GM19467 (cell line): ENCODE measurements around the gene NUDT3.
"Not testable (repeated sequence)": the region's sequence is repeated elsewhere in the genome, so short reads cannot be mapped to it uniquely, and the experiment has no call there.

Experiments
- ATAC-seq: cut with Tn5 transposase; IDR thresholded peaks from one replicate; pipeline ENCODE4 v1.9.1; 2021; ENCODE audit warnings: mild to moderate bottlenecking, moderate library complexity; ENCODE audit not compliant: unreplicated experiment

Gene NUDT3

DNA sequence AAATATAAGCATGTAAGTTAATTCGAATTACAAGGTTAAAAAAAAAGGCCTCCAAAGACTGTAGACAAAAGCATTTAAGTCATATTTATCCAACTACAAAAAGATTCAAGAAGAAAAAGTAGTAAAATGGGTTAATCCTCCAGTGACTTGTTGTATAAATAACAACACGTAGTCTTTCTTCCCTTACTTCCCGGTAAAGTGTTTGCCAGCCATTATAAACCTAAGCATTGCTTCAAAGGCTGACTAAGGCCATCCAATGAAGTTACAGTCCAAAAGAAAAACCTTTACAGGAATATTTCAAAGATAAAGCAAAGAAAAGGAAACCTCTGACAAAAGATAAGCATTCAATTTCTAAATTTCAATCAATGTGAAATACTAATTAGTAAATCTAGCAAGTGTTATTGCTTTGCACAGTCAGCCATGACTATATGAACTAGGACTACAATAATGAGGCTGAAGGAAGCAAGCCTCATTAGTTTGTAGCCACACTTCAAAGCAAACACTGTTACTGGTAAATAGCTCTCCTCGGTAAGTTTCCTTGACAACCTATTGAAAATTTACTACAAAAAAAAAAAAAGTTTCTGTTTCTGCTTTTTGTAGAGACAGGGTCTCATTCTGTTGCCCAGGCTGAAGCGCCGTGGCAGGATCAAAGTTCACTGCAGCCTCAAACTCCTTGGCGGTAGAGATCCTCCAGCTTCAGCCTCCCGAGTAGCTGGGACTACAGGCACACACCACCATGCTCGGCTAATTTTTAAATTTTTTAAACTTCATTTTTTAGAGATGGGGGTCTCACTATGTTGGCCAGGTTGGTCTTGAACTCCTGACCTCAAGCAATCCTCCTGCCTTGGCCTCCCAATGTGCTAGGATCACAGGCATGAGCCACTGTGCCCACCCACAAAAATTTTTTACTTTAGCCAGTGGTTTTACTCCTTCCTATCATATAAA, 46.0 kb downstream of the NUDT3 start:
- no peak for ATAC-seq

DNA sequence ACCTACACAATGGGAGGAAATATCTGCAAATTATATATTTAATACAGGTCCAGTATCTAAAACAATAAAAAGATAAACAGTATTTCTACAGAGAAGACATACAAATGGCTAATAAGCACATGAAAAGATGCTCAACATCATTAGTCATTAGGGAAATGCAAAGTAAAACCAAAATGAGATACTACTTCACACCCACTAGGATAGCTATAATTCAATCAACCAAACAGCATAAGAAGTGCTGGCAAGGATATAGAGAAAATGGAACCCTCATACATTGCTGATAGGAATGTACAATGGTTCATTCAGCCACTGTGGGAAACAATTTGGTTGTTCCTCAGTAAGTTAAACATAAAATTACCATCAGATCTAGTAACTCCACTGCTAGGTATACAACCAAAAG, 48.7 kb downstream of the NUDT3 start:
- ATAC-seq, result no peak

DNA sequence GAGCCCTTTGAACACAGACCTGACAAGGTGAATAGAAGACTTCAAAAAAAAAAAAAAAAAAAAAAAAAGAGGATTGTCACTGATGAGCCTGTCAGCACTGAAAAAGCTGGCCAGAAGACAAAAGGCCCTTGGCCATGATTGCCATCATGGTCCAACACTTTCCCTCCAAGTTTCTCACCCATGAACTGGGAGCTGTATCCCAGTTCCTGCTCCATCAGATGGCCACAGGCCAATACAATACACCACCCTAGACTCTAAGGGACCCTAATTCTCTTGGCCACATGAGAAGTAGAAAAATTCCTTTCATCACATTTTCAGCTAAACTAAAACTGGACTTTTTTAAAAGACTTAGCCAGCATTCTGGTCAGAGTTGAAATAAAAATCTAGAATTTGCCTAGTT, 50.2 kb downstream of the NUDT3 start:
- no peak for ATAC-seq

DNA sequence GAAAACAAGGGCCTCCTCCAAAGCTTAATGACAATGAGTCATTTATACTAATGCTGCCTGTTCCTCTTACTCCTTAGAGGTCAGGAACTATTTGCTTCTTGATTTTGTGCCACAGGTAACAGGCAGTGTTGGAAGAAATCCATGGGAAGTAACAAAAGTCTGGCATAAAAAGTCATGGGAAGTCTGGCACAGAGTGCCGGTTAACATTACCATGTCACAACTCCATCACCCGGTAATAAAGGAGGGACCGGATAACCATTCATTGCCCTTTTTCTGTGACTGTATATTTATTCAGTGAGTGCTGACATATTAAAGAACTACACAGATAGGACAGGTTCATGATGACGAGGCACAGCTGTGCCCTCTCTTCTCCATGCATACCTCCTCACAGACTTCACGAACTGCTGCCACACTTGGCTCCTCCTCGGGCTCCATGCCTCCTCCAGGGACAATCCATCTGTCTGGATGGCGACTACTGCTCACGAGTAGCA, 50.9 kb downstream of the NUDT3 start:
- ATAC-seq, result no peak

DNA sequence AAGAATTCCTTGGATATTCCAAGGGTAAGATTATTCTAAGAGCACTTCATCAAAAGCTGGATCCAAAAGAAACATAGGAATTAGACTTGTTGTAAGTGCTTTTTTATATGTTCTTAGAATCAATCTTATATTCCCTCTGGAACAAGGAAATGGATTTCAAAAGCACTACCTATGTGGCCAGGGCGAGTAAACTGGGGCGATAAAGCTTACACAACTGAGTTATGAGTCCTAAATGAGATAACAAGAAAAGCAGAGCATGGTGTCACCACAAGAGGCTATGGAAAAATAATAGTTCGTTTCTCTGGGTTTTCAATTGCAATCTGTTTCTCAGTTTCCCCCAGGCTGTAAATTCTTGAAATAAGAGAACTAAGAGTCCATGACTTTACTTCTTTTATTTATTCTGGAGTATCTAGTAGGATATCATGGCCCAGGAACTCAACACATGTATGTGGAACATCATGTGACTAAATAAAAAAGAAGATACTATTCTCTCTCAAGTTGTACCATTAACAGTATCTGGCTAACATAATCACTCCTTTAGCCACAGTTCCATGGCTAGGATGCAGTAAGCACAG, 51.5 kb downstream of the NUDT3 start:
- ATAC-seq, result no peak

DNA sequence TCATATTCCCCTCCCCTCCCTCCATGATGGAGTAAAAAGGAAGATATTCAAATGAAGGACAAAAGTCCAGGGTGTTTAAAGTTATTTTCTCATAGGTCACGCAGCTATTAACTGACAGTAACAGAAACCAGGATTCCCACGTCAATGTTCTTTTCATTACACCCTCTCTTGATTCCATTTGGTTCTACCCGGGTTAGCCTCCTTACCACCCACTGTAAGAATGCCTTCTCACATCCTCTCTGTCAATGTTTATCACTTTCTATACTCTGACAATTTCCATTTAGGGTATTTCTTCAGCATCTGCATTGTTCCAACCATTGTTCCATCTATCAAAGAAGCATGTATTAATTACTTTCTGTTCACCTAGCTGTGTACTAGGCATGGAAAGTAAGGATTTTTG, 52.1 kb downstream of the NUDT3 start:
- ATAC-seq, result no peak

DNA sequence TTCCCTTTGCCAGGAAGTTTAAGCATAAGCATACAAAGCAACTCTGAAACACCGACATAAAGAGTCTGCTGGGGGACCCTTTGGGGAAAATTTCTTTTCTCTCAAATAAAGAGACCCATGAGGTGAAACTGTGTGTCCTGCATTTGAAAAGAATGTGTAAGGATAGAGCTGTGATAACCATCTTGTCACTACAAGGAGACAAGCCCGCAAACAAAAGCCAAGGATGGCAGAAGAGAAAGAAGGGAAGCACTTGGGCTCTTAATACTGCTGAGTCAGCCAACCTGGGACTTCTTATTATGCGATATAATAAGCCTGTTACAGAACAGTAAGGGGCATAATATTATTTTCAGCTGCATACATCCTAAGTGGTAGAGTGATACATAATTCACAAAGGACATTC, 52.5 kb downstream of the NUDT3 start:
- ATAC-seq, result no peak

DNA sequence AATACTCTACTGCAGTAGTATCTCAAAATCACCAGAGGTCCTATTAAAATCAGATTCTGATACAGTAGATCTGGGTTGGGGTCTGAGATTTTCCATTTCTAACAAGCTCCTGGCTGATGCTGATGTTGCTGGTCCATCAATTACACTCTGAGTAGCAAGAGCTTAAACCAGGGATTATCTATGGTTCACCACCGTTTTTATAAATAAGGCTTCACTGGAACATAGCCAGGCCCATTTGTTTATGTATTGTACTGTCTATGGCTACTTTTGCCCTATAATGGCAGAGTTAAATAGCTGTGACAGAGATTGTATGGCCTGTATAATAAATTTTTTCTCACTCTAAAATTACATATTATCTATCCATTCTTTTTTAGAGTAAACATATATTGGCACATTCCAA, 53.0 kb downstream of the NUDT3 start:
- ATAC-seq, result no peak

DNA sequence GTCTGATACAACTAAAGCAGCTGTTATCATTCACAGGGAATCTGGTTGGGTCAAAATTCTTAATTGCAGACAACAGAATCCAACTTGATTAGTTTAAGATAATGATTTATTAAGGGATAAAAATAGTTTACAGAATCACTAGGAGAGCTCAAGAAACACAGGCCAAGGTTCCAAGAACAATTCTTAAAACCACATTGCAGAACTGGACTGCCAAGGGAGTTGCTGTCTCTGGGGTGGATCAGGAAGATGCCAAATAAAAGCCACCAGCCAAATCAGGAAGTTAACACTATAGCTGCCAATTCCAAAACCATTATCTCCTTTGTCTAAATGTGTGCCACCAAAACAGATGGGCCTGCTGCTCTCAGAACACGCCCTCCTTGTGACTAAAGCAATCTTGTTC, 53.7 kb downstream of the NUDT3 start:
- ATAC-seq, result no peak

DNA sequence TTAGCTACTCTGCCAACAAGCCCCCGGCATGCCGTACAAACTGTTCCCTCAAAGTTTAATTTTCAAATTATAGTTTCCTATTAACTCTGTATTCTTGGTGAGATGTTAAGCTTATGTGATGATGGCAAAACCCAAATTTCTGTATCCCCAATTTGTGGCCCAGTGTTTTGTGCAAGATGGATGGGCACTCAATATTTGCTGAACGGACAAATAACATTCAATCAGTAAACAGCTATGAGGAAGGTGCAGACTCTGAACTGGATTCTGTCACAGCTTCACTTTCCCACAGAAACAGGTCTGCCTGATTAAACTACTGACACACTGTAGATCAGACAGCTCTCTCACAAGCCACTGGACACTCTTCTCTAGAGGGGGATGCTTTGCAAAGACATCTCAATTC, 54.1 kb downstream of the NUDT3 start:
- no peak for ATAC-seq

DNA sequence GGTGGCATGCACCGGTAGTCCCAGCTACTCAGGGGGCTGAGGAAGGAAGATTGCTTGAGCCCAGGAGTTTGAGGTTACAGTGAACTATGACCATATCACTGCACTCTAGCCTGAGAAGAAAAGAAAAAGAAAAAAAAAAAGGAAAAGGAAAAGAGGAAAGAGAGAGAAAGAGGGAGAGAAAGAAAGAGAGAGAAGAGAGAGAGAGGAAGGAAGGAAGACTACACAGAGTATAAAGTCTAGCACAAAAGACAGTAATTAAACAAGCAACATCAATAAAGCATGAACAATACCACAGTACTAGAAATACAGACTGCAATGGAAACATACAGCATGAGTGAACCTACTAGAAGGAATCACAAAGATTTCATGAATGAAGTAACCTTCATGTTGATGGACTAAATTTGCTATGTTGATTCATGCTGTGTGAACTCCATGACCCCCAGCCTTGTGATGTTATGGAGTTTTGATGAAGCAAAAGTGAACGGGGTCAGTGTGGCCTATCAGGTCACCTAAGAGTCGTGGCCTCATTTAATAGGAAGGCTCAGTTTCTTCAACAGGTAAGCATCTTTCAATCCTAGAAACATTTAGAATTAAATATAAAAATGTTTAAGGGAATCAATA, 57.6 kb downstream of the NUDT3 start:
- ATAC-seq, result no peak

DNA sequence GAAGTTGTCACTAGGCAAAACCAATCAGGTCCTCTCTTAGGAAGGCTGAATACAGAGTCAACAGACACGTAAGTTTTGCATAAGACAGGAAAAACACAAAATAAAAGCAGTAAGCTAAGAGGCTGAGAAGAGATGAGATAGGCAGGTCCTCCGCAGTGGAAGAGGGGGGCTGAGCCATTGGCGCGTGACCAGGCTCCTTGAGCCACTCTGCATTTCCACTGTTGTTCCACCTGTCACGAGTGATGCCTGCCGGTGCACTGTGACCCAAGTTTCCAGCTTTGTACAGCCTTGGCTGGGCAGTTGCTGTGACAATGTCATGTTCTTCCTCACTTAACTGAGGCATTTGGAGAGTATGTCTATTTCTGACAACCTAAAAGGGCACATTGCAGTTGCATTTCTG, 58.6 kb downstream of the NUDT3 start:
- no peak for ATAC-seq

DNA sequence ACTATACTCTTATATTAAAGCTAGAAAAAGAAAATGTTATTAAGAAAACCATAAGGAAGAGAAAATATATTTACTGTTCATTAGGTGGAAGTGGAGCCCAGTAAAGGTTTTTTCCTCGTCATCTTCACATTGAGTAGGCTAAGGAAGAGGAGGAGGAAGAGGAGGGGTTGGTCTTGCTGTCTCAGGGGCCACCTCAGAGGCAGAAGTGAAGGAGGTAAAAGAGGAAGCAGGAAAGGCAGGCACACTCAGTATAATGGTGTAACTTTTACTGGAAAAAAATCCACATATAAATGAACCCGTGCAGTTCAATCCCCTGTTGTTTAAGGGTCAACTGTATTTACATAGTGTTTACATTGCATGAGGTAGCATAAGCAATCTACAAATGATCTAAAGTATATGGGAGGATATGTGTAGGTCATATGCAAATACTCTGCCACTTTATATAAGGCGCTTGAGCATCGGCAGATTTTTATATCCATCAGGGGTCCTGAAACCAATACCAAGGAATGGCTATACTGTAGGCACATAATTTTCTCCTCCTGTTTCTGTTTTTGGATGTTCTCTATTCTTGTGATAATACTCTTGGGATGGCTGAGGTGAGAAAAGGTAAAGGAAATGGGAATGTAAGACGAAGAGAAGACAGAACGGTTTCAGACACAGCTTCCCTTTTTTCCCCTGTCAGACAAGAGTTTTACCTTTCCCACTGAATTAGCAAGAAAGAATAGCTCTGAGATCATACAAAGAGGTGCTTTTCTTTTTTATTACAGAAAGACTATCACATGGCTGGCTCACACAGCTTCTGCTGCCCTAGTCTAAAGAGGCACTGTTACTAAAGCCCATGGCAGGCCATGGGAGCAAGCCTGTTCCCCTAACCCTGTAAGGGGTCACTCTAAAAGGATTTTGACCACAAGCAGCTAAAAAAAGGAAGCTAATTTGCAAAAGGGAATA, 59.9 kb downstream of the NUDT3 start:
- ATAC-seq, result no peak

DNA sequence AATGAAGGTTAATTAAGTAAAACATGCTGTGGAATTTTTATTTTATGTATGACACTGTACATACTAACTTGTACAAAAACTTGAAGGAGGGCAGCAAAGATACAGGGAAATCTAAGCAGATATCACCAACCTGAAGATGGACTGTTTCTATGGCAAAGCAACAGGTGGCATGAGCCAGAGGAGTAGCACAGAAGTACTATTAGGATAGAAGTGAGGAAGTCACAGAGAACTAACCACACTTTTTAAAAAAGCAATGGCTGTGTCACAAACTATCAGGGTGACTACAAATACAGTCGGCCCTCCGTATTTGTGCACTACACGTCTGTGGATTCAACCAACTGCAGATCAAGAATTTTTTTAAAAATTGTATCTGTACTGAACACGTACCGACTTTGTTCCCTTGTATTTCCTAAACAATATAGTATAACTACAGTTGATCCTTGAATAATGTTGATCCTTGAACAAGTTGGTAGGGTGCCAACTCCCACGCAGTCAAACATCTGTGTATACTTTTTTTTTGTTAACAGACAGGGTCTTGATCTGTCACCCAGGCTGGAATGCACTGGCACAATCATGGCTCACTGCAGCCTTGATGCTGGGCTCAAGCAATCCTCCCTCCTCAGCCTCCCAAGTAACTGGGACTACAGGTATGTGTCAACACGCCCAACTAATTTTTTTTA, 61.0 kb downstream of the NUDT3 start:
- no peak for ATAC-seq

DNA sequence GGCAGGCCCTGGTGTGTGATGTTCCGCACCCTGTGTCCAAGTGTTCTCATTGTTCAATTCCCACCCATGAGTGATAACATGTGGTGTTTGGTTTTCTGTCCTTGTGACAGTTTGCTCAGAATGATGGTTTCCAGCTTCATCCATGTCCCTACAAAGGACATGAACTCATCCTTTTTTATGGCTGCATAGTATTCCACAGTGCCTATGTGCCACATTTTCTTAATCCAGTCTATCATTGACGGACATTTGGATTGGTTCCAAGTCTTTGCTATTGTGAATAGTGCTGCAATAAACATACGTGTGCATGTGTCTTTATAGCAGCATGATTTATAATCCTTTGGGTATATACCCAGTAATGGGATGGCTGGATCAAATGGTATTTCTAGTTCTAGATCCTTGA, 62.7 kb downstream of the NUDT3 start:
- ATAC-seq, result not testable (repeated sequence)

DNA sequence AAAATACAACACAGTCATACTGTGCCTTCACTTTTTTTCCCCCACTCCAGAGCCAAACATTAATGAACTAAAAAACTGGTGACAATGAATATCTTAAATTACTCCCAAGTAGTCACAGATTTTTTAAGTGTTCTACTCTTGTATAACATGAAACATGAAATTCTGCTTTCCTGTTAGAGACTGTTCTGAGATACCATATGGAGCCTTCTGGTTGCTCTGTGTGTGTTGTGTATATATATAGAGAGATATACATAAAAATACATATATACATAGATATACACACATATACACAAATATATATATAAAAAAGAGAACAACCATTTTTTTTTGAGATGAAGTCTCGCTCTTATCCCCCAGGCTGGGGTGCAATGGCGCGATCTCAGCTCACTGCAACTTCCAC, 63.5 kb downstream of the NUDT3 start:
- ATAC-seq, result no peak

DNA sequence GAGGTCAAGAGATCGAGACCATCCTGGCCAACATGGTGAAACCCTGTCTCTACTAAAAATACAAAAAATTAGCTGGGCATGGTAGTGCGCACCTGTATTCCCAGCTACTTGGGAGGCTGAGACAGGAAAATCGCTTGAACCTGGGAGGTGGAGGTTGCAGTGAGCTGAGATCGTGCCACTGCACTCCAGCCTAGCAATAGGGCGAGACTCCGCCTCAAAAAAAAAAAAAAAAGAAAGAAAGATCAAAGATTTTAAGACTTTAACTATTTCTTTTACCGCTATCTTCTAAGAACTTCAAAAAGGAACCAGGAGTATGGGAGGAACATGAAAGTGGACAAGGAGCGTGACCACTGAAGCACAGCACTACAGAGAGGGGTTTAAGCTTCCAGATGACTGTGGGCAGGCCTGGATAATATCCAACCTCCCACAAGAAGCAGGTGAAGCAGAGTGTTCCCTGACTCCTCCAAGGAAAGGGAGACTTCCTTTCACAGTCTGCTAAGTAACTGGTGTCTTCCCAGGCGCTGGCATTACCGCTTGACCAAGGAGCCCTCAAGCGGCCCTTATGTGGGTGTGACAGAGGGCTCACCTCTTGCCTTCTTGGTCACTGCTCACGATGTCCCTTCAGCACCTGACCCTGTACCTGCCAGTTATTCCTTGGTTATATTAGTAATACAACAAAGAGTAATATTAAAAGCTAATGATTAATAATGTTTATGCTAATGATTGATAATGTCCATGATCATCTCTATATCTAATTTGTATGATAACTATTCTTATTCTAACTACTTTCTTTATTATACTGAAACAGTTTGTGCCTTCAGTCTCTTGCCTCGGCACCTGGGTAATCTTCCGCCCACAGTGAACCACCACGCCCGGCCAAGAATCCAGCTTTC, 64.9 kb downstream of the NUDT3 start:
- not testable (repeated sequence) for ATAC-seq

DNA sequence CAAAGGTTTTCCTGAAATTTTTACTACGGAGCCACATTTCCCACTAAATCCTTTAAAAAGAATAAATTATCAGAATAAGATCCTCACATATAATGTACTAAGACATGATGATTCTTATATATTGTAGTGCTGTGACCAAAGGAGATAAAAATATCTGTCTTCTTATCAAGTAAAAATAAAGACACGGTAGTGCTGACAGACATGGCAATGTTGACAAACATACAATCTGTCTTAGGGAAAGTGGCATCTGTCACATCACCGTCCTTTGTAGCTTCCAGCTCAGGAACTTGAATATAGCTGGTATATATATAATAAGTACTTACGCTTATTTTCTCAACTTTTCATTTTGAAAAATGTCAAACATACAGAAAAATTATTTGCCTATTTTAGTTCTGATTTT, 66.8 kb downstream of the NUDT3 start:
- no peak for ATAC-seq

DNA sequence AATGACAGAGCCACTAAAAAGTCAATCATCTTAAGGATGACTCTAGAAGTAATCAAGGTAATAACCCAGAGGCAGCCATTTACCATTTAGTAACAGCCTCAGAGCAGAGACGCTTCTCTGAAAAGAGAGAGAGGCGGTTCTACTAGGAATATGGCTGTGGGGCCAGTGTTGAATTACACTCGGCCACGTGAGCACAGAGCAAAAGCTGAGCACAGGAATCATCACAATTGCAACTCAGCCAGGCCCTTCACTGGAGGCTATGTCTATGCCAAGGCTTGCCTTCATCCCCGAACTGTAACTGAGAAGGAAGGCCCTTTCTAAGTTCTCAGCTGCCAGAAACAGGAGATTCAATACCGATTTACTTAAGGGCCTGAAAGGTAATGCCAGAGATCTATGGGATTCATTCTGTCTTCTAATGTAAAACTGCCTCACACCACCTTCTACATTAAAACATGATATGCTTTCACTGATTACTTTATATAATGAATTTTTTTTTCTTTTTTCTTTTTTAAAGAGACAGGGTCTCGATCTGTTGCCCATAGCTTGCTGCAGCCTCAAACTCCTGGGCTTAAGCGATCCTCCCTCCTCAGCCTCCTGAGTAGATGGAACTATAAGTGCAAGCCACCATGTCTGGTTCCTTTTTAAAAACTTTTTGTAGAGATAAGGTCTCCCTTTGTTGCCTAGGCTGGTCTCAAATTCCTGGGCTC, 67.6 kb downstream of the NUDT3 start:
- ATAC-seq, result no peak
